HCT116 (cell line): Measurements from ENCODE around the gene LRRFIP1. TPM values are rescaled to one million over a fixed set of nuclear protein-coding genes. Genes with fewer than 3 reads are reported as not detected.

ENCODE experiments used
- ATAC-seq: fragments of 200-7000 bp; cut with Tn5 transposase; 2 replicates; pipeline ENCODE4 v1.9.1; 2020; ENCODE audit warnings: mild to moderate bottlenecking, moderate library complexity
- BruUV-seq: library from RNA; stranded (reverse); fragments of 400-500 nt; replicated peaks from 2 replicates; lab custom pipeline; 2021; lab: Mats Ljungman, UMichigan
- CTCF ChIA-PET: fragments of 300-600 bp; sonication (Branson Sonifier 250); formaldehyde crosslinking; loops from one replicate; lab custom pipeline; 2021; ENCODE audit warnings: antibody characterized with exemption; lab: Charles Lee
- POLR2A ChIA-PET: fragments of 300-600, 350-600 bp; sonication (Branson Sonifier 250); formaldehyde crosslinking; loops from one replicate; lab custom pipeline; 2021; ENCODE audit warnings: antibody characterized with exemption; lab: Charles Lee
- RAD21 ChIA-PET, 2 experiments: fragments of 300-600 bp; sonication (Branson Sonifier 250); formaldehyde crosslinking; loops; one replicate each; lab custom pipeline; 2023; ENCODE audit warnings: low total read pairs in 2 of 2; ENCODE audit not compliant: uncharacterized antibody in 2 of 2, unreplicated experiment in 2 of 2, low non-redundant PET in 1 of 2; lab: Charles Lee
- DNase-seq: peaks from one replicate; pipeline ENCODE4 v3.0.0-alpha.2; 2010; ENCODE audit warnings: low read depth, low spot score
- H2AFZ ChIP-seq: fragments of 200-600 bp; shearing (Covaris generic), sonication (generic); 2 replicates; pipeline ENCODE4 v1.6.1; 2017; ENCODE audit warnings: low read depth, mixed run types, mixed read lengths, antibody characterized with exemption, low read length; ENCODE audit not compliant: poor library complexity, severe bottlenecking
- H3K27ac ChIP-seq: 2 replicates; pipeline ENCODE4 v1.5.1; 2012; ENCODE audit warnings: low read depth, low read length
- H3K27me3 ChIP-seq: fragments of 200-600 bp; sonication (generic); 2 replicates; pipeline ENCODE4 v1.6.1; 2016; ENCODE audit warnings: mixed run types, low read length, mixed read lengths; ENCODE audit not compliant: insufficient read depth
- H3K36me3 ChIP-seq, 2 experiments: fragments of 200-500 bp in 1 of 2; fragments of 200-600 bp in 1 of 2; sonication (Bioruptor generic) in 1 of 2; sonication (generic) in 1 of 2; 2 replicates each; pipeline versions ENCODE4 v1.5.1 to v1.6.1; 2014 to 2016; ENCODE audit warnings: low read length in 2 of 2, inconsistent platforms in 1 of 2, mixed read lengths in 1 of 2, mixed run types in 1 of 2; ENCODE audit not compliant: insufficient read depth in 2 of 2, control insufficient read depth in 1 of 2
- H3K4me1 ChIP-seq, 2 experiments: fragments of 200-600 bp in 1 of 2; sonication (generic) in 1 of 2; 2 replicates each; pipeline versions ENCODE4 v1.5.1 to v1.6.1; 2012 to 2017; ENCODE audit warnings: low read length in 2 of 2, inconsistent platforms in 1 of 2, mild to moderate bottlenecking in 1 of 2, mixed read lengths in 1 of 2, mixed run types in 1 of 2, moderate library complexity in 1 of 2; ENCODE audit not compliant: insufficient read depth in 2 of 2, control insufficient read depth in 1 of 2
- H3K4me2 ChIP-seq: fragments of 200-600 bp; sonication (generic); 2 replicates; pipeline ENCODE4 v1.6.1; 2017; ENCODE audit warnings: mixed run types, low read length, mixed read lengths
- H3K4me3 ChIP-seq, 2 experiments: fragments of 200-600 bp in 1 of 2; sonication (generic) in 1 of 2; replicated peaks in 1 of 2; 2 replicates each; pipeline ENCODE4 v1.5.1; 2011 to 2016; ENCODE audit warnings: low read length in 2 of 2, control low read depth in 1 of 2, low read depth in 1 of 2, mild to moderate bottlenecking in 1 of 2, mixed read lengths in 1 of 2, mixed run types in 1 of 2
- H3K79me2 ChIP-seq: fragments of 200-600 bp; sonication (generic); 2 replicates; pipeline ENCODE4 v1.6.1; 2017; ENCODE audit warnings: mild to moderate bottlenecking, mixed run types, low read length, moderate library complexity, mixed read lengths; ENCODE audit not compliant: insufficient read depth
- H3K9ac ChIP-seq: fragments of 200-600 bp; sonication (generic); 2 replicates; pipeline ENCODE4 v1.6.1; 2016; ENCODE audit warnings: low read length, mixed read lengths
- H3K9me2 ChIP-seq: fragments of 200-600 bp; sonication (generic), shearing (Covaris generic); 2 replicates; pipeline ENCODE4 v1.6.1; 2017; ENCODE audit warnings: mixed run types, mild to moderate bottlenecking, moderate library complexity; ENCODE audit not compliant: insufficient read depth
- H3K9me3 ChIP-seq, 2 experiments: fragments of 200-500 bp in 1 of 2; fragments of 200-600 bp in 1 of 2; sonication (Bioruptor generic) in 1 of 2; sonication (generic) in 1 of 2; 2 replicates each; pipeline ENCODE4 v1.6.1; 2014 to 2017; ENCODE audit warnings: low read length in 2 of 2, mixed read lengths in 2 of 2, inconsistent platforms in 1 of 2, low read depth in 1 of 2, mild to moderate bottlenecking in 1 of 2, mixed run types in 1 of 2, moderate library complexity in 1 of 2; ENCODE audit not compliant: control insufficient read depth in 1 of 2, insufficient read depth in 1 of 2
- H4K20me1 ChIP-seq: fragments of 200-600 bp; sonication (generic), shearing (Covaris generic); 2 replicates; pipeline ENCODE4 v1.6.1; 2017; ENCODE audit warnings: mixed run types, mild to moderate bottlenecking, moderate library complexity; ENCODE audit not compliant: insufficient read depth
- CEBPB ChIP-seq: IDR thresholded peaks from 2 replicates; pipeline ENCODE4 v1.6.1; 2012; ENCODE audit warnings: low read depth
- CTCF ChIP-seq, 3 experiments: fragments of 200-600 bp in 1 of 3; sonication (generic) in 1 of 3; IDR thresholded peaks in 2 of 3; conservative IDR thresholded peaks in 1 of 3; 2 replicates each; pipeline ENCODE4 v1.5.1; 2012 to 2017; ENCODE audit warnings: low read depth in 2 of 3, low read length in 2 of 3, antibody characterized with exemption in 1 of 3, borderline replicate concordance in 1 of 3, control low read depth in 1 of 3, mild to moderate bottlenecking in 1 of 3, mixed read lengths in 1 of 3, mixed run types in 1 of 3, moderate library complexity in 1 of 3; ENCODE audit not compliant: insufficient read depth in 1 of 3
- EGR1 ChIP-seq: IDR thresholded peaks from 2 replicates; pipeline ENCODE4 v1.6.1; 2012; ENCODE audit warnings: low read depth
- ELF1 ChIP-seq: IDR thresholded peaks from 2 replicates; pipeline ENCODE4 v1.6.1; 2012; ENCODE audit warnings: low read depth, borderline replicate concordance
- EZH2phosphoT487 ChIP-seq: fragments of 200-600 bp; IDR thresholded peaks from 2 replicates; pipeline ENCODE4 v1.6.1; 2018; ENCODE audit warnings: antibody characterized with exemption, borderline replicate concordance
- FOSL1 ChIP-seq: IDR thresholded peaks from 2 replicates; pipeline ENCODE4 v1.6.1; 2012; ENCODE audit warnings: low read depth
- MAX ChIP-seq: IDR thresholded peaks from 2 replicates; pipeline ENCODE4 v1.6.1; 2012
- POLR2AphosphoS5 ChIP-seq: IDR thresholded peaks from 2 replicates; pipeline ENCODE4 v1.6.1; 2011; ENCODE audit warnings: mild to moderate bottlenecking, low read depth, low read length, moderate library complexity
- RAD21 ChIP-seq: IDR thresholded peaks from 2 replicates; pipeline ENCODE4 v1.6.1; 2012; ENCODE audit warnings: low read depth, mild to moderate bottlenecking
- REST ChIP-seq: IDR thresholded peaks from 2 replicates; pipeline ENCODE4 v1.6.1; 2012; ENCODE audit warnings: low read depth
- TCF7L2 ChIP-seq: IDR thresholded peaks from 2 replicates; pipeline ENCODE4 v1.7.0; 2011; ENCODE audit warnings: borderline replicate concordance, inconsistent platforms; ENCODE audit not compliant: insufficient read depth, insufficient read length; ENCODE audit errors: extremely low read depth
- ZFX ChIP-seq: fragments of 450-650 bp; IDR thresholded peaks from 2 replicates; pipeline ENCODE4 v1.6.1; 2017
- ZNF274 ChIP-seq: fragments of 200-500 bp; sonication (Bioruptor generic); IDR thresholded peaks from 2 replicates; pipeline ENCODE4 v1.6.1; 2014; ENCODE audit warnings: mild to moderate bottlenecking, low read depth, low read length, inconsistent platforms
- intact Hi-C: fragments of 100-400 bp; cut with micrococcal nuclease; formaldehyde crosslinking; loops from 2 replicates; pipeline ENCODE4 v1.10.0; 2022
- total RNA-seq: library from RNA; stranded (reverse); gene quantifications from one replicate; pipeline ENCODE4 v1.2.1, GENCODE V29; 2021; ENCODE audit not compliant: unreplicated experiment

Gene LRRFIP1
- total RNA-seq, 1 experiment from 2014 or later = 76.9 TPM

GRCh38 chr2:237714690-237715458, 87.5 kb downstream of the LRRFIP1 start:
- intact Hi-C loops = no loop called here
- no peak for DNase-seq
- BruUV-seq = no TSS peak

More at GRCh38 chr2:237714690-237715458, 87.5 kb downstream of the LRRFIP1 start:
- Histone ChIP-seq H3K9me3 (no peaks in the 10 kb centered on the region), H3K27me3 (no peaks in the 10 kb centered on the region), H3K79me2 (peaks cover 80% of the 10 kb centered on the region), H3K9me2 (no peaks in the 10 kb centered on the region), H3K4me2 (no peak overlapping the region), H3K27ac (no peak overlapping the region), H3K4me3 (no peak overlapping the region), H2AFZ (no peak overlapping the region), H3K9ac (no peak overlapping the region), H3K36me3 (peaks cover 0 to 4% of the 10 kb centered on the region in 2 experiments; a peak in 1 of 4 replicates), H3K4me1 (no peaks in the 10 kb centered on the region), H4K20me1 (no peaks in the 10 kb centered on the region)
- ChIA-PET RAD21 (no interaction called here), POLR2A (no interaction called here), CTCF (no interaction called here)
- TF ChIP-seq CEBPB (no peak), MAX (no peak), FOSL1 (no peak), ZFX (no peak), CTCF (IDR thresholded peaks at IDR 0.05 in 2 of 3, conservative IDR thresholded peaks at IDR 0.05 in 1 of 3; ENCODE audit: borderline replicate concordance in 1 of 3, insufficient read depth in 1 of 3, low read depth in 2 of 3, low read length in 2 of 3) (no peak), TCF7L2 (no peak), ZNF274 (no peak), POLR2AphosphoS5 (no peak), EZH2phosphoT487 (no peak), EGR1 (no peak), REST (no peak), ELF1 (no peak), RAD21 (no peak)
- no peak for ATAC-seq
